ENCODE data around the gene TENM4.

GRCh38 chr11:78606667-78607066, 834.2 kb downstream of the TENM4 start:
- no peak for TF ChIP-seq POLR2AphosphoS5 (IDR thresholded peaks at IDR 0.05)
- TF ChIP-seq CTCF (IDR thresholded peaks at IDR 0.05; ENCODE audit: poor library complexity, severe bottlenecking), result no peak
- no peak for TF ChIP-seq EZH2 (IDR thresholded peaks at IDR 0.05; ENCODE audit: borderline replicate concordance, insufficient read depth, low read length, poor library complexity, severe bottlenecking)
